ENCODE results near the gene SRCAP. TPM values are rescaled to one million over a fixed set of nuclear protein-coding genes. Genes with fewer than 3 reads are reported as not detected.

Gene SRCAP
- polyA plus RNA-seq, 1 experiment, result 3.1 TPM

DNA sequence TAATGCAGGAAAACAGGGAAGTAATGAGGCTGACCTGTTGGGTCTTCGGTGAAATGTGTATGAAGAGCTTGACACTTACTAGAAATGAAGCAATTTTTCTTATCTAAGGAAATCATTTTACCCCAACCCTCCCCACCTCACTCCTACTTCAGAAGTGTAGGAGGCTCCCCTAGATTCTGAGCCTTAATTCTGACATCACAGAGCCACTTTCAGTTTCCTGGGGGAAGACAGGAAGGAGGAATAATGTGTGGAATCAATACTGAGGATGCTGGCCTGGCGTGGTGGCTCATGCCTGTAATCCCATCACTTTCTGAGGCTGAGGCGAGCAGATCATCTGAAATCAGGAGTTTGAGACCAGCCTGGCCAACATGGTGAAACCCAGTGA lies 20.4 kb upstream of the SRCAP start:
- CTCF ChIA-PET, result interaction anchor here (1.4 kb wide), 1 partner anchor 15 kb away, joined by 3 read pairs; no protein-coding TSS in a partner anchor
- H3K27me3 ChIP-seq (ENCODE audit: control insufficient read depth, insufficient read depth, low read length), result no peaks in the 10 kb centered on the region
- no peaks in the 10 kb centered on the region for H3K9me3 ChIP-seq (ENCODE audit: control insufficient read depth, insufficient read depth, low read length)
- POLR2A ChIA-PET, result no interaction called here
- H3K27ac ChIP-seq (ENCODE audit: low read depth, low read length), result no peak overlapping the region
- TF ChIP-seq, protein P1, sequence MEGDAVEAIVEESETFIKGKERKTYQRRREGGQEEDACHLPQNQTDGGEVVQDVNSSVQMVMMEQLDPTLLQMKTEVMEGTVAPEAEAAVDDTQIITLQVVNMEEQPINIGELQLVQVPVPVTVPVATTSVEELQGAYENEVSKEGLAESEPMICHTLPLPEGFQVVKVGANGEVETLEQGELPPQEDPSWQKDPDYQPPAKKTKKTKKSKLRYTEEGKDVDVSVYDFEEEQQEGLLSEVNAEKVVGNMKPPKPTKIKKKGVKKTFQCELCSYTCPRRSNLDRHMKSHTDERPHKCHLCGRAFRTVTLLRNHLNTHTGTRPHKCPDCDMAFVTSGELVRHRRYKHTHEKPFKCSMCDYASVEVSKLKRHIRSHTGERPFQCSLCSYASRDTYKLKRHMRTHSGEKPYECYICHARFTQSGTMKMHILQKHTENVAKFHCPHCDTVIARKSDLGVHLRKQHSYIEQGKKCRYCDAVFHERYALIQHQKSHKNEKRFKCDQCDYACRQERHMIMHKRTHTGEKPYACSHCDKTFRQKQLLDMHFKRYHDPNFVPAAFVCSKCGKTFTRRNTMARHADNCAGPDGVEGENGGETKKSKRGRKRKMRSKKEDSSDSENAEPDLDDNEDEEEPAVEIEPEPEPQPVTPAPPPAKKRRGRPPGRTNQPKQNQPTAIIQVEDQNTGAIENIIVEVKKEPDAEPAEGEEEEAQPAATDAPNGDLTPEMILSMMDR (IDR thresholded peaks at IDR 0.05; ENCODE audit: low read depth, low read length), result no peak
- H3K4me3 ChIP-seq (ENCODE audit: low read depth, low read length), result no peak overlapping the region
- DNase-seq (ENCODE audit: low read depth, low spot score), result no peak

DNA sequence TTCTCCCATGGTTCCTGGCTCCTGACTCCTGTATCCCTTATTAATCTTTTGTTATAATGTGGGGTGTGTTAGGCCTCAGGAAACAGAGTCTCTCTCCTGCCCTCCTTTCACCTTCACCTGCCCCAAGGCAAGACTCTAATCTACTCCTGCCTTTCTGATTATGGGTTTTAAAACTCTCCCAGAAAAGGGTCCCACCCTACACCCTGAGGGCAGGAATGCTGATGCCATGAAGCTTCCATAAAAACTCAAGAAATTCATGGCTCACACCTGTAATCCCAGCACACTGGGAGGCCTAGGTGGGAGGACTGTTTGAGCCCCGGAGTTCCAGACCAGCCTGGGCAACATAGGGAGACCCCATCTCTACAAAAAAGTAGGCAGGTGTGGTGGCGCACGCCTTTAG lies 18.6 kb upstream of the SRCAP start:
- no peaks in the 10 kb centered on the region for H3K27me3 ChIP-seq (ENCODE audit: control insufficient read depth, insufficient read depth, low read length)
- ChIA-PET POLR2A (no interaction called here), CTCF (interaction anchor here (1.2 kb wide), 1 partner anchor 14 kb away, joined by 5 read pairs; no protein-coding TSS in a partner anchor)
- H3K9me3 ChIP-seq (ENCODE audit: control insufficient read depth, insufficient read depth, low read length), result no peaks in the 10 kb centered on the region
- TF ChIP-seq, protein P1 (IDR thresholded peaks at IDR 0.05; ENCODE audit: low read depth, low read length), result no peak
- H3K4me3 ChIP-seq (ENCODE audit: low read depth, low read length), result no peak overlapping the region
- DNase-seq (ENCODE audit: low read depth, low spot score), result no peak
- no peak overlapping the region for H3K27ac ChIP-seq (ENCODE audit: low read depth, low read length)

- ChIA-PET CTCF (no interaction called here), POLR2A (interaction anchor here (0.6 kb wide), 1 partner anchor 12 kb away, joined by 7 read pairs; no protein-coding TSS in a partner anchor)
- Histone ChIP-seq H3K4me3 (ENCODE audit: low read depth, low read length) (no peak overlapping the region), H3K27me3 (ENCODE audit: control insufficient read depth, insufficient read depth, low read length) (peaks cover 2% of the 10 kb centered on the region), H3K27ac (ENCODE audit: low read depth, low read length) (no peak overlapping the region), H3K9me3 (ENCODE audit: control insufficient read depth, insufficient read depth, low read length) (no peaks in the 10 kb centered on the region)
- DNase-seq (ENCODE audit: low read depth, low spot score), result no peak
- TF ChIP-seq, protein P1 (IDR thresholded peaks at IDR 0.05; ENCODE audit: low read depth, low read length), result no peak
Measured at GRCh38 chr16:30688701-30689100, 10.3 kb upstream of the SRCAP start.

- Histone ChIP-seq H3K4me3 (ENCODE audit: low read depth, low read length) (no peak overlapping the region), H3K27me3 (ENCODE audit: control insufficient read depth, insufficient read depth, low read length) (peaks cover 2% of the 10 kb centered on the region), H3K27ac (ENCODE audit: low read depth, low read length) (no peak overlapping the region), H3K9me3 (ENCODE audit: control insufficient read depth, insufficient read depth, low read length) (no peaks in the 10 kb centered on the region)
- ChIA-PET POLR2A (no interaction called here), CTCF (no interaction called here)
- TF ChIP-seq, protein P1 (IDR thresholded peaks at IDR 0.05; ENCODE audit: low read depth, low read length), result no peak
- DNase-seq (ENCODE audit: low read depth, low spot score), result no peak
Measured at GRCh38 chr16:30691907-30692306, 7.1 kb upstream of the SRCAP start.

- H3K9me3 ChIP-seq (ENCODE audit: control insufficient read depth, insufficient read depth, low read length), result no peaks in the 10 kb centered on the region
- POLR2A ChIA-PET, result interaction anchor here (0.7 kb wide), 1 partner anchor 487 kb away, joined by 7 read pairs; no protein-coding TSS in a partner anchor
- H3K27me3 ChIP-seq (ENCODE audit: control insufficient read depth, insufficient read depth, low read length), result peaks cover 2% of the 10 kb centered on the region
- no peak overlapping the region for H3K4me3 ChIP-seq (ENCODE audit: low read depth, low read length)
- no peak overlapping the region for H3K27ac ChIP-seq (ENCODE audit: low read depth, low read length)
- CTCF ChIA-PET, result interaction anchor here (0.6 to 2.2 kb wide), 2 partner anchors 33 to 94 kb away, joined by 3 to 6 read pairs; no protein-coding TSS in a partner anchor
- TF ChIP-seq, protein P1 (IDR thresholded peaks at IDR 0.05; ENCODE audit: low read depth, low read length), result no peak
- DNase-seq (ENCODE audit: low read depth, low spot score), result no peak
Measured at GRCh38 chr16:30692396-30693064, 6.4 kb upstream of the SRCAP start.

Measured in AG04450 (cell line).